SK-N-MC (cell line): Measurements from ENCODE around the gene ARAF.

ENCODE experiments used
- DNase-seq: peaks from one replicate; pipeline ENCODE4 v3.0.0-alpha.2; 2011; ENCODE audit warnings: low read depth, low spot score
- H3K27ac ChIP-seq: fragments of 200-600 bp; sonication (generic); 2 replicates; pipeline ENCODE4 v1.5.1; 2016; ENCODE audit warnings: mixed run types
- H3K36me3 ChIP-seq: fragments of 200-600 bp; sonication (generic); 2 replicates; pipeline ENCODE4 v1.6.1; 2017; ENCODE audit warnings: antibody characterized with exemption, low read length, mixed read lengths; ENCODE audit not compliant: insufficient read depth
- H3K4me3 ChIP-seq: fragments of 200-600 bp; sonication (generic); 2 replicates; pipeline ENCODE4 v1.5.1; 2016
- H3K9ac ChIP-seq: fragments of 200-600 bp; sonication (generic); 2 replicates; pipeline ENCODE4 v1.8.0; 2017; ENCODE audit warnings: mixed run types, mixed read lengths; ENCODE audit not compliant: insufficient read length
- H3K9me3 ChIP-seq: fragments of 200-600 bp; sonication (generic); 2 replicates; pipeline ENCODE4 v1.6.1; 2017; ENCODE audit warnings: low read depth, mild to moderate bottlenecking, antibody characterized with exemption, low read length, moderate library complexity, mixed read lengths
- EZH2 ChIP-seq: fragments of 200-600 bp; sonication (generic); IDR thresholded peaks from one replicate; pipeline ENCODE4 v1.6.1; 2017; ENCODE audit warnings: antibody characterized with exemption
- FOXP2 ChIP-seq: optimal IDR thresholded peaks from 2 replicates; pipeline ENCODE3; 2011; ENCODE audit warnings: mild to moderate bottlenecking, moderate library complexity; ENCODE audit not compliant: insufficient read depth; ENCODE audit errors: extremely low read length, control extremely low read depth
- POLR2AphosphoS5 ChIP-seq: IDR thresholded peaks from 2 replicates; pipeline ENCODE4 v1.6.1; 2012; ENCODE audit warnings: mild to moderate bottlenecking, low read depth, low read length, borderline replicate concordance

Gene ARAF

GRCh38 chrX:47579537-47579936, 18.5 kb downstream of the ARAF start:
- no peak overlapping the region for H3K27ac ChIP-seq
- TF ChIP-seq FOXP2 (no peak), POLR2AphosphoS5 (no peak), EZH2 (no peak)
- no peaks in the 10 kb centered on the region for H3K36me3 ChIP-seq
- no peak overlapping the region for H3K9ac ChIP-seq
- DNase-seq, result no peak
- H3K9me3 ChIP-seq, result no peaks in the 10 kb centered on the region
- H3K4me3 ChIP-seq, result no peak overlapping the region

- Histone ChIP-seq H3K36me3 (no peaks in the 10 kb centered on the region), H3K27ac (no peak within 1 kb of the TSS), H3K9ac (peak within 1 kb of the TSS; percentile 63), H3K9me3 (no peaks in the 10 kb centered on the region), H3K4me3 (peak within 1 kb of the TSS; percentile 72)
- no peak for TF ChIP-seq FOXP2
- TF ChIP-seq EZH2, result no peak
- TF ChIP-seq POLR2AphosphoS5, result no peak
- no peak for DNase-seq
Observed at GRCh38 chrX:47581731-47582647, 21.0 kb downstream of the ARAF start, which contains the start of gene TIMP1. Gene TIMP1 (plus strand): TSS chrX:47582436. CDS start chrX:47583416, 980 bp downstream.

DNA sequence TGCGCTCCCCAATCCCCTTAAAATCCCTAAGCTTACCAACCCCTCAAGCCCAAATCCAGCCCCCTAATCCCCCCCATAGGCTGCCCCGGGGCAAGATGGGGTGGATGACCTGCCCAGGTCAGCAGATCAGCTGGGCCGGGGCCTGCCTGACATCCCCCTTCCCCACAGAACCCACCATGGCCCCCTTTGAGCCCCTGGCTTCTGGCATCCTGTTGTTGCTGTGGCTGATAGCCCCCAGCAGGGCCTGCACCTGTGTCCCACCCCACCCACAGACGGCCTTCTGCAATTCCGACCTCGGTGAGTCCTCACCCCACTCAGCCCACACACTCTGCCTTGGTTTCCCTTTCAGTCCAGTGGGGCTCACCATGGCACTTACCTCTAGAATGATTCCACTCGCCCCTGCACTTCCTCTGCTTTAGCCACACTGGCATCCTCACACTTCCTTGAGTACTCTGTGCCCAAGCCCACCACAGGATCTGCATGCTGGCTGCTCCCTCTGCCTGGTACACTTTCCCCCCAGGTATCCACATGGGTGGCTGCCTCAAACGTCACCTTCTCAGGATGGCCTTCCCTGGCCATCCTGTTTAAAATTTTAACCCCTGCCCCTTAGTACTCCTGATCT, 22.3 kb downstream of the ARAF start:
- H3K9me3 ChIP-seq, result no peaks in the 10 kb centered on the region
- H3K9ac ChIP-seq, result no peak overlapping the region
- H3K36me3 ChIP-seq, result no peaks in the 10 kb centered on the region
- TF ChIP-seq FOXP2 (no peak), EZH2 (no peak)
- DNase-seq, result no peak
- H3K27ac ChIP-seq, result no peak overlapping the region
- peak overlapping the region; percentile 18; the same call in 1 of the 2 replicates for H3K4me3 ChIP-seq

- Histone ChIP-seq H3K36me3 (no peaks in the 10 kb centered on the region), H3K4me3 (no peak overlapping the region), H3K9ac (no peak overlapping the region), H3K27ac (0 out of 2 replicates have a peak overlapping the region, but pooled peaks have one; percentile 31), H3K9me3 (no peaks in the 10 kb centered on the region)
- no peak for DNase-seq
- TF ChIP-seq POLR2AphosphoS5 (no peak), EZH2 (no peak), FOXP2 (no peak)
Observed at GRCh38 chrX:47584714-47585113, 23.7 kb downstream of the ARAF start.

DNA sequence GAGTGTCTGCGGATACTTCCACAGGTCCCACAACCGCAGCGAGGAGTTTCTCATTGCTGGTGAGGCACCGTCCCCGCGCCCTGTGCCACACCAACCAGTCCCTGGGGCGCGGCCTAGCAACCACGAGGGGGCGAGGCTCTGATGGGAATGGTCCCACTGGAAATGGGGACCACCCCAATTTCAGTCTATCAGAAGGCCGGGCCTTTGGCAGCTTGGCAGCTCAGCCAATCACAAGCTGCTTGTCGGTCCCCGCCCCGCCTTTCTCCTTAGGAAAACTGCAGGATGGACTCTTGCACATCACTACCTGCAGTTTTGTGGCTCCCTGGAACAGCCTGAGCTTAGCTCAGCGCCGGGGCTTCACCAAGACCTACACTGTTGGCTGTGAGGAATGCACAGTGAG, 24.3 kb downstream of the ARAF start:
- H3K36me3 ChIP-seq, result no peaks in the 10 kb centered on the region
- TF ChIP-seq POLR2AphosphoS5, result no peak
- no peak for TF ChIP-seq FOXP2
- no peak for TF ChIP-seq EZH2
- no peak for DNase-seq
- H3K9me3 ChIP-seq, result no peaks in the 10 kb centered on the region
- no peak overlapping the region for H3K9ac ChIP-seq
- H3K4me3 ChIP-seq, result no peak overlapping the region
- no peak overlapping the region for H3K27ac ChIP-seq

DNA sequence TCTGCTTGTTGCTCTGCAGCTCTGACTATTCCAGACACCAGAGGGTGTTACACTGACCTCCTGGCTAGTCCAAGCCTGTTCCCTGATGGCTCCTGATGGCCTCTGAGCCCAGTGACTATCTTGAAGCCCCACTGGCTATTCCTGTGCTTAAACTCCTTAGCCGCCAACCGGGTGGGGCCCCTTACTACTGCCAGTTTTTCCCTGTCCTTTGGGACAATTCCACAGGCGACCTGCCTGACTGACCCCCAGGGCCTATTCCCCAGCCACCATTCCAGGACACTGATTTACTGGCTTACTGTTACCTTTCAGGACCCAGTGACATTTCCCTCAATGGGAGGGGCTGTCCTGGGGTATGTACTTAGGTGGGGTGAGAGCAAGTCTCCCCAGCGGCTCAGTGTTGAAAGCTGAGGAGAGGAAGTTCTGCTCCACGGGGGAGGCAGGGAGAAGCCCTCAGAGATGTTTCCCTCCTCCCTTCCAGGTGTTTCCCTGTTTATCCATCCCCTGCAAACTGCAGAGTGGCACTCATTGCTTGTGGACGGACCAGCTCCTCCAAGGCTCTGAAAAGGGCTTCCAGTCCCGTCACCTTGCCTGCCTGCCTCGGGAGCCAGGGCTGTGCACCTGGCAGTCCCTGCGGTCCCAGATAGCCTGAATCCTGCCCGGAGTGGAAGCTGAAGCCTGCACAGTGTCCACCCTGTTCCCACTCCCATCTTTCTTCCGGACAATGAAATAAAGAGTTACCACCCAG, 25.2 kb downstream of the ARAF start:
- Histone ChIP-seq H3K9me3 (no peaks in the 10 kb centered on the region), H3K27ac (no peak overlapping the region), H3K9ac (no peak overlapping the region), H3K4me3 (no peak overlapping the region), H3K36me3 (no peaks in the 10 kb centered on the region)
- DNase-seq, result no peak
- TF ChIP-seq EZH2 (no peak), POLR2AphosphoS5 (no peak), FOXP2 (no peak)

GRCh38 chrX:47587091-47587891, 26.3 kb downstream of the ARAF start:
- H3K4me3 ChIP-seq, result no peak overlapping the region
- DNase-seq, result no peak
- no peak overlapping the region for H3K9ac ChIP-seq
- H3K27ac ChIP-seq, result no peak overlapping the region
- no peaks in the 10 kb centered on the region for H3K36me3 ChIP-seq
- TF ChIP-seq POLR2AphosphoS5 (no peak), FOXP2 (no peak), EZH2 (no peak)
- no peaks in the 10 kb centered on the region for H3K9me3 ChIP-seq
